OCI-LY1 (cell line): ENCODE results near the gene ZNF630.
"Not testable (repeated sequence)": the region's sequence is repeated elsewhere in the genome, so short reads cannot be mapped to it uniquely, and the experiment has no call there.

Source experiments
- H2AFZ ChIP-seq: fragments of 200-600 bp; sonication (generic), shearing (Covaris generic); 2 replicates; pipeline ENCODE4 v1.6.0; 2014; ENCODE audit warnings: antibody characterized with exemption, mild to moderate bottlenecking, low read length
- H3F3A ChIP-seq: fragments of 200-600 bp; sonication (generic), shearing (Covaris generic); 2 replicates; pipeline ENCODE4 v1.6.0; 2014; ENCODE audit warnings: mild to moderate bottlenecking, antibody characterized with exemption, low read length, moderate library complexity; ENCODE audit not compliant: insufficient read depth
- H3K27ac ChIP-seq: fragments of 200-600 bp; sonication (generic); 2 replicates; pipeline ENCODE4 v1.5.1; 2014; ENCODE audit warnings: low read length, mixed run types, mild to moderate bottlenecking, low read depth; ENCODE audit not compliant: poor library complexity, severe bottlenecking
- H3K27me3 ChIP-seq: fragments of 200-600 bp; sonication (generic); 2 replicates; pipeline ENCODE4 v1.6.0; 2014; ENCODE audit warnings: antibody characterized with exemption, mild to moderate bottlenecking, low read length, moderate library complexity; ENCODE audit not compliant: insufficient read depth
- H3K36me3 ChIP-seq: fragments of 200-600 bp; sonication (generic); 2 replicates; pipeline ENCODE4 v1.6.1; 2014; ENCODE audit warnings: mild to moderate bottlenecking, antibody characterized with exemption, low read length, moderate library complexity, mixed read lengths; ENCODE audit not compliant: insufficient read depth
- H3K4me1 ChIP-seq: fragments of 200-600 bp; sonication (generic); 2 replicates; pipeline ENCODE4 v1.5.1; 2014; ENCODE audit warnings: mild to moderate bottlenecking, low read length, moderate library complexity; ENCODE audit not compliant: insufficient read depth, severe bottlenecking
- H3K4me2 ChIP-seq: fragments of 200-600 bp; sonication (generic), shearing (Covaris generic); 2 replicates; pipeline ENCODE4 v1.6.1; 2014; ENCODE audit warnings: low read length
- H3K4me3 ChIP-seq: fragments of 200-600 bp; sonication (generic); 2 replicates; pipeline ENCODE4 v1.5.1; 2014; ENCODE audit warnings: low read length, low read depth, mild to moderate bottlenecking, mixed read lengths; ENCODE audit not compliant: poor library complexity, severe bottlenecking
- H3K79me2 ChIP-seq: fragments of 200-600 bp; shearing (Covaris generic); 2 replicates; pipeline ENCODE4 v1.6.1; 2016; ENCODE audit warnings: mixed run types, low read length, mixed read lengths; ENCODE audit not compliant: insufficient read depth
- H3K9ac ChIP-seq: fragments of 200-600 bp; sonication (generic), shearing (Covaris generic); 2 replicates; pipeline ENCODE4 v1.6.1; 2014; ENCODE audit warnings: mild to moderate bottlenecking, low read length, mixed read lengths
- H3K9me2 ChIP-seq: fragments of 200-600 bp; sonication (generic), shearing (Covaris generic); 2 replicates; pipeline ENCODE4 v1.6.1; 2014; ENCODE audit warnings: low read depth, mild to moderate bottlenecking, low read length, mixed read lengths
- H3K9me3 ChIP-seq: fragments of 200-600 bp; shearing (Covaris generic); 2 replicates; pipeline ENCODE4 v1.6.1; 2014; ENCODE audit warnings: low read length, mixed read lengths
- H4K20me1 ChIP-seq: fragments of 200-600 bp; sonication (generic), shearing (Covaris generic); 2 replicates; pipeline ENCODE4 v1.6.0; 2016; ENCODE audit warnings: mild to moderate bottlenecking, low read length; ENCODE audit not compliant: insufficient read depth
- CTCF ChIP-seq: fragments of 200-600 bp; sonication (generic), shearing (Covaris generic); IDR thresholded peaks from 2 replicates; pipeline ENCODE4 v1.5.1; 2017; ENCODE audit warnings: mild to moderate bottlenecking, antibody characterized with exemption, low read length, moderate library complexity, mixed read lengths
- EZH2 ChIP-seq: fragments of 200-600 bp; sonication (generic), shearing (Covaris generic); IDR thresholded peaks from 2 replicates; pipeline ENCODE4 v1.8.0; 2017; ENCODE audit warnings: borderline replicate concordance, mixed run types, mild to moderate bottlenecking, antibody characterized with exemption, low read length, moderate library complexity, mixed read lengths

Gene ZNF630

GRCh38 chrX:48045410-48046311, 25.8 kb downstream of the ZNF630 start:
- no peaks in the 10 kb centered on the region for H3K27me3 ChIP-seq
- no peak overlapping the region for H3K9ac ChIP-seq

GRCh38 chrX:48043056-48043455, 28.4 kb downstream of the ZNF630 start:
- Histone ChIP-seq H3K9me3 (no peaks in the 10 kb centered on the region), H3K4me3 (no peak overlapping the region), H3K79me2 (no peaks in the 10 kb centered on the region), H3K4me2 (no peak overlapping the region), H4K20me1 (no peaks in the 10 kb centered on the region), H3K9ac (no peak overlapping the region), H3K27me3 (no peaks in the 10 kb centered on the region), H3K36me3 (no peaks in the 10 kb centered on the region), H3K9me2 (no peaks in the 10 kb centered on the region), H3K4me1 (no peaks in the 10 kb centered on the region), H2AFZ (no peak overlapping the region), H3F3A (no peaks in the 10 kb centered on the region), H3K27ac (no peak overlapping the region)
- no peak for TF ChIP-seq EZH2
- no peak for TF ChIP-seq CTCF

More at GRCh38 chrX:48045410-48046311, 25.8 kb downstream of the ZNF630 start:
- no peaks in the 10 kb centered on the region for H3K79me2 ChIP-seq
- H2AFZ ChIP-seq: no peak overlapping the region
- no peaks in the 10 kb centered on the region for H3K4me1 ChIP-seq
- TF ChIP-seq EZH2 (no peak), CTCF (no peak)
- no peaks in the 10 kb centered on the region for H4K20me1 ChIP-seq
- no peak overlapping the region for H3K4me2 ChIP-seq
- no peaks in the 10 kb centered on the region for H3K9me3 ChIP-seq
- no peaks in the 10 kb centered on the region for H3F3A ChIP-seq
- H3K36me3 ChIP-seq: no peaks in the 10 kb centered on the region
- no peaks in the 10 kb centered on the region for H3K9me2 ChIP-seq
- no peak overlapping the region for H3K4me3 ChIP-seq
- no peak overlapping the region for H3K27ac ChIP-seq

GRCh38 chrX:48035891-48036290, 35.5 kb downstream of the ZNF630 start:
- TF ChIP-seq EZH2 (no peak), CTCF (no peak)
- Histone ChIP-seq H3K79me2 (no peaks in the 10 kb centered on the region), H3K4me2 (no peak overlapping the region), H2AFZ (no peak overlapping the region), H3K4me1 (no peaks in the 10 kb centered on the region), H3K4me3 (no peak overlapping the region), H3K9me3 (no peaks in the 10 kb centered on the region), H3K9ac (no peak overlapping the region), H4K20me1 (no peaks in the 10 kb centered on the region), H3F3A (no peaks in the 10 kb centered on the region), H3K9me2 (no peaks in the 10 kb centered on the region), H3K27ac (no peak overlapping the region), H3K27me3 (no peaks in the 10 kb centered on the region), H3K36me3 (no peaks in the 10 kb centered on the region)

- H3K27me3 ChIP-seq, H3K79me2 ChIP-seq, H3K27ac ChIP-seq, H3K36me3 ChIP-seq, H4K20me1 ChIP-seq, H3K9ac ChIP-seq, H3K9me3 ChIP-seq, H3K9me2 ChIP-seq, H3K4me1 ChIP-seq, H2AFZ ChIP-seq, H3K4me2 ChIP-seq, H3F3A ChIP-seq, H3K4me3 ChIP-seq: not testable (repeated sequence)
These were observed 40.7 kb downstream of the ZNF630 start for GRCh38 chrX:48030641-48031173.
